ENCODE results near the gene ZFP57. TPM values are rescaled to one million over a fixed set of nuclear protein-coding genes. Genes with fewer than 3 reads are reported as not detected.

The ZFP57 gene
- total and polyA plus RNA-seq, 2 of the 13 experiments (the other 11 are each of a cell fraction or from before 2014, with no cell fraction given): not detected

GRCh38 chr6:29667158-29667557, 13.8 kb downstream of the ZFP57 start (continued):
- TF ChIP-seq, protein P1, sequence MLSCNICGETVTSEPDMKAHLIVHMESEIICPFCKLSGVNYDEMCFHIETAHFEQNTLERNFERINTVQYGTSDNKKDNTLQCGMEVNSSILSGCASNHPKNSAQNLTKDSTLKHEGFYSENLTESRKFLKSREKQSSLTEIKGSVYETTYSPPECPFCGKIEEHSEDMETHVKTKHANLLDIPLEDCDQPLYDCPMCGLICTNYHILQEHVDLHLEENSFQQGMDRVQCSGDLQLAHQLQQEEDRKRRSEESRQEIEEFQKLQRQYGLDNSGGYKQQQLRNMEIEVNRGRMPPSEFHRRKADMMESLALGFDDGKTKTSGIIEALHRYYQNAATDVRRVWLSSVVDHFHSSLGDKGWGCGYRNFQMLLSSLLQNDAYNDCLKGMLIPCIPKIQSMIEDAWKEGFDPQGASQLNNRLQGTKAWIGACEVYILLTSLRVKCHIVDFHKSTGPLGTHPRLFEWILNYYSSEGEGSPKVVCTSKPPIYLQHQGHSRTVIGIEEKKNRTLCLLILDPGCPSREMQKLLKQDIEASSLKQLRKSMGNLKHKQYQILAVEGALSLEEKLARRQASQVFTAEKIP (CRISPR knock-in tag; IDR thresholded peaks at IDR 0.05; ENCODE audit: borderline replicate concordance): no peak
- TF ChIP-seq RCOR2 (CRISPR knock-in tag; IDR thresholded peaks at IDR 0.05): no peak
- TF ChIP-seq ARID2 (CRISPR knock-in tag; IDR thresholded peaks at IDR 0.05; ENCODE audit: borderline replicate concordance): no peak
- TF ChIP-seq NFIB (CRISPR knock-in tag; IDR thresholded peaks at IDR 0.05; ENCODE audit: borderline replicate concordance): no peak

DNA sequence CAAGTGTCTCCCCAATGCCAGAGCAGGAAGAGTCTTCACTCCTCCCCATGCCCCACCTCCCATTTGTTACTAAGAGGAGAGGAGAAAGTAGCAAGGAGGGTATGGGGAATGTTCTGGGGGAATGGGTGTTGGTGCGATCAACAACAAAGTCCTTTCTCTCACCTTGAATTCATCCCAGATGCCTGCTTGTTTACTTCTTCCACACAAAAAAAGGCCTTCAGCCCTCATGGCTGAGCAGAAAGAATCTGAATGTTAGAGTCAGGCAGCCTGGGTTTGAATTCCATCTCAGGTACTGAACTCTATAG, 14.2 kb downstream of the ZFP57 start:
- Histone ChIP-seq H3K79me2 (ENCODE audit: insufficient read depth, low read length) (no peaks in the 10 kb centered on the region), H4K20me1 (ENCODE audit: insufficient read depth, low read length) (no peaks in the 10 kb centered on the region), H2AFZ (ENCODE audit: low read length) (no peak overlapping the region), H3K4me2 (ENCODE audit: low read depth, low read length) (no peak overlapping the region), H3K9ac (ENCODE audit: insufficient read depth, low read depth, low read length) (no peak overlapping the region), H3K27me3 (ENCODE audit: control insufficient read depth in 1 of 2, insufficient read depth in 2 of 2, low read length in 2 of 2) (peaks cover 2 to 12% of the 10 kb centered on the region in 2 experiments; a peak in 3 of 5 replicates), H3K27ac (ENCODE audit: extremely low read length, insufficient read depth, low read length) (no peak overlapping the region), H3K9me3 (ENCODE audit: low read length) (no peaks in the 10 kb centered on the region), H3K36me3 (replicated peaks in 1 of 2; ENCODE audit: control insufficient read depth in 1 of 2, insufficient read depth in 2 of 2, low read length in 2 of 2) (no peaks in the 10 kb centered on the region), H3K4me1 (ENCODE audit: insufficient read depth, low read length) (no peaks in the 10 kb centered on the region), H3K4me3 (replicated peaks in 1 of 3; ENCODE audit: insufficient read depth in 1 of 3, low read depth in 2 of 3, low read length in 3 of 3) (no peak overlapping the region)
- intact Hi-C loops (cut with micrococcal nuclease; ENCODE audit: unreplicated experiment) (no loop called here), in situ Hi-C loops (cut with HindIII; ENCODE audit: extremely low pct_ligation_motif_present, low pct_unique_long_range_greater_than_20kb) (no loop called here)
- ChIA-PET POLR2A (no interaction called here), CTCF (ENCODE audit: low intra/inter-chr PET ratio, low total read pairs) (no interaction called here)
- ATAC-seq (no peak), DNase-seq (ENCODE audit: low spot score) (no peak), FAIRE-seq (no peak)
- BruUV-seq (replicated peaks): no TSS peak
- 0% methylated on average over 1 of the region's 1 CpG for WGBS (ENCODE audit: low lambda C conversion rate)
- TF ChIP-seq RXRA (CRISPR knock-in tag; IDR thresholded peaks at IDR 0.05) (no peak), ZKSCAN8 (CRISPR knock-in tag; IDR thresholded peaks at IDR 0.05; ENCODE audit: borderline replicate concordance) (no peak), ZNF510 (CRISPR knock-in tag; IDR thresholded peaks at IDR 0.05; ENCODE audit: low read depth) (no peak), JUND (CRISPR knock-in tag; IDR thresholded peaks at IDR 0.05) (no peak), ATAD3A (CRISPR knock-in tag; IDR thresholded peaks at IDR 0.05) (no peak), ZNF329 (CRISPR knock-in tag; IDR thresholded peaks at IDR 0.05; ENCODE audit: low read depth) (no peak), MLXIP (CRISPR knock-in tag; IDR thresholded peaks at IDR 0.05; ENCODE audit: borderline replicate concordance) (no peak)
- TF ChIP-seq, protein P2, sequence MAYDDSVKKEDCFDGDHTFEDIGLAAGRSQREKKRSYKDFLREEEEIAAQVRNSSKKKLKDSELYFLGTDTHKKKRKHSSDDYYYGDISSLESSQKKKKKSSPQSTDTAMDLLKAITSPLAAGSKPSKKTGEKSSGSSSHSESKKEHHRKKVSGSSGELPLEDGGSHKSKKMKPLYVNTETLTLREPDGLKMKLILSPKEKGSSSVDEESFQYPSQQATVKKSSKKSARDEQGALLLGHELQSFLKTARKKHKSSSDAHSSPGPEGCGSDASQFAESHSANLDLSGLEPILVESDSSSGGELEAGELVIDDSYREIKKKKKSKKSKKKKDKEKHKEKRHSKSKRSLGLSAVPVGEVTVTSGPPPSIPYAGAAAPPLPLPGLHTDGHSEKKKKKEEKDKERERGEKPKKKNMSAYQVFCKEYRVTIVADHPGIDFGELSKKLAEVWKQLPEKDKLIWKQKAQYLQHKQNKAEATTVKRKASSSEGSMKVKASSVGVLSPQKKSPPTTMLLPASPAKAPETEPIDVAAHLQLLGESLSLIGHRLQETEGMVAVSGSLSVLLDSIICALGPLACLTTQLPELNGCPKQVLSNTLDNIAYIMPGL (CRISPR knock-in tag; IDR thresholded peaks at IDR 0.05; ENCODE audit: borderline replicate concordance in 1 of 2, low read depth in 1 of 2): no peak
- TF ChIP-seq, protein P3, sequence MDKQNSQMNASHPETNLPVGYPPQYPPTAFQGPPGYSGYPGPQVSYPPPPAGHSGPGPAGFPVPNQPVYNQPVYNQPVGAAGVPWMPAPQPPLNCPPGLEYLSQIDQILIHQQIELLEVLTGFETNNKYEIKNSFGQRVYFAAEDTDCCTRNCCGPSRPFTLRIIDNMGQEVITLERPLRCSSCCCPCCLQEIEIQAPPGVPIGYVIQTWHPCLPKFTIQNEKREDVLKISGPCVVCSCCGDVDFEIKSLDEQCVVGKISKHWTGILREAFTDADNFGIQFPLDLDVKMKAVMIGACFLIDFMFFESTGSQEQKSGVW (CRISPR knock-in tag; IDR thresholded peaks at IDR 0.05; ENCODE audit: borderline replicate concordance): no peak
